Activated naive CD4-positive, alpha-beta T cell treated with anti-CD3 and anti-CD28 coated beads, Interleukin-2, amount 10 ng/mL, durations not matched to agents 7 days and 5 days (primary cell): ENCODE data around the gene USH2A.

ENCODE experiments used
- CTCF ChIA-PET: fragments of 350-600 bp; sonication (Branson Sonifier 250); formaldehyde crosslinking; loops from one replicate; lab custom pipeline; 2021; ENCODE audit warnings: antibody characterized with exemption; lab: Charles Lee
- DNase-seq: peaks from one replicate; pipeline ENCODE4 v3.0.0-alpha.2; 2020
- H3K27ac Mint-ChIP-seq: one replicate; pipeline ENCODE4 v1.8.0; 2021; ENCODE audit warnings: mild to moderate bottlenecking, moderate library complexity, mixed read lengths
- H3K27me3 Mint-ChIP-seq: one replicate; pipeline ENCODE4 v1.8.0; 2021; ENCODE audit warnings: mild to moderate bottlenecking, mixed read lengths
- H3K36me3 Mint-ChIP-seq: one replicate; pipeline ENCODE4 v1.8.0; 2021; ENCODE audit warnings: mixed read lengths
- H3K4me1 Mint-ChIP-seq: one replicate; pipeline ENCODE4 v1.8.0; 2021; ENCODE audit warnings: mixed read lengths
- H3K4me3 Mint-ChIP-seq: one replicate; pipeline ENCODE4 v1.8.0; 2021; ENCODE audit warnings: mild to moderate bottlenecking, moderate library complexity, mixed read lengths
- H3K9me3 Mint-ChIP-seq: one replicate; pipeline ENCODE4 v1.8.0; 2021; ENCODE audit warnings: mixed read lengths

The USH2A gene

GRCh38 chr1:216433175-216433574 lies 9.9 kb upstream of the USH2A start:
- DNase-seq, result no peak
- Mint-ChIP-seq H3K4me1 (no peaks in the 10 kb centered on the region), H3K27ac (no peak overlapping the region), H3K36me3 (no peaks in the 10 kb centered on the region), H3K27me3 (no peaks in the 10 kb centered on the region), H3K4me3 (no peak overlapping the region), H3K9me3 (peaks cover 1% of the 10 kb centered on the region)
- CTCF ChIA-PET, result no interaction called here

DNA sequence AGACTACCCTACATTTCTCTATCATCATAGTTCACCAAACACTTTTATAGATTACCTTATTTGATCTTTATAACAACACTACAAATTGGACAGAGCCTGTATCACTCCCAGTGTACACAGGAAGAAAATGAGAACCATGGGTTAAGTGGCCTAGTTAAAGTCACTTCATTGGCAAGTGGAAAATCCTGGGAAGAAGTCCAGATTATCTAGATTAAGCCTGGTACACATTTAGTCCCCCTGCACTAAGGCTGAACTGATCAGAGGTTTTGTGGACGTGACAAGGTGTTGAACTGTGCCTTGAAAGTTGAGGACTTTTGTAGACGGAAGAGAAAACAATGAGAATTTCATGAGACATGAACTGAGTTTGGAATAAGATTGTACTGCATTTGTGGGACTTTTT lies 7.5 kb upstream of the USH2A start:
- CTCF ChIA-PET, result no interaction called here
- DNase-seq, result no peak
- no peaks in the 10 kb centered on the region for H3K4me1 Mint-ChIP-seq
- no peaks in the 10 kb centered on the region for H3K36me3 Mint-ChIP-seq
- no peak overlapping the region for H3K4me3 Mint-ChIP-seq
- peaks cover 3% of the 10 kb centered on the region for H3K9me3 Mint-ChIP-seq
- no peak overlapping the region for H3K27ac Mint-ChIP-seq
- H3K27me3 Mint-ChIP-seq, result no peaks in the 10 kb centered on the region

GRCh38 chr1:216425577-216425976 lies 2.3 kb upstream of the USH2A start:
- no peaks in the 10 kb centered on the region for H3K27me3 Mint-ChIP-seq
- H3K9me3 Mint-ChIP-seq, result peaks cover 3% of the 10 kb centered on the region
- DNase-seq, result no peak
- CTCF ChIA-PET, result no interaction called here
- no peak overlapping the region for H3K4me3 Mint-ChIP-seq
- no peaks in the 10 kb centered on the region for H3K36me3 Mint-ChIP-seq
- no peak overlapping the region for H3K27ac Mint-ChIP-seq
- H3K4me1 Mint-ChIP-seq, result no peaks in the 10 kb centered on the region

DNA sequence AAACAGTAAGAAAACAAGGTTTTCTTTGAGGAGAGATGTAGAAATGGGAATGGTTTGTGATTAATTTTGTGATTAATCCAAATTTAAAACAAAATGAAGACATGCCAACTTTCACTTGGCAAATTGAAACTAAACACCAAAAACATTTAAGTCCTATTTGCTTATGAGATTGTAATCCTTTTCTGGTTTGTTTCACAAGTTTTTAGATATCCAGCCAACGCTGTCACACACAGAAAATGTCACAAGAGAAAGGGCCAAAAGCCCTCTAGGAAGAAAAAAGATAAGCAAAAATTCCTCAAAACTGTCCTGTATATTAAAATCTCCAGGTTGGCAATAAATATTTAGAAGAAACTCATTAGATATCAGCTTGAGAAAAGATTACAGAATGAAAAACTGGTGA lies 2.5 kb downstream of the USH2A start:
- Mint-ChIP-seq H3K27me3 (no peaks in the 10 kb centered on the region), H3K4me3 (no peak overlapping the region), H3K9me3 (no peaks in the 10 kb centered on the region), H3K27ac (no peak overlapping the region), H3K36me3 (no peaks in the 10 kb centered on the region), H3K4me1 (no peaks in the 10 kb centered on the region)
- CTCF ChIA-PET, result interaction anchor here (1.2 kb wide), 1 partner anchor 18 kb away, joined by 3 read pairs; no protein-coding TSS in a partner anchor
- no peak for DNase-seq

DNA sequence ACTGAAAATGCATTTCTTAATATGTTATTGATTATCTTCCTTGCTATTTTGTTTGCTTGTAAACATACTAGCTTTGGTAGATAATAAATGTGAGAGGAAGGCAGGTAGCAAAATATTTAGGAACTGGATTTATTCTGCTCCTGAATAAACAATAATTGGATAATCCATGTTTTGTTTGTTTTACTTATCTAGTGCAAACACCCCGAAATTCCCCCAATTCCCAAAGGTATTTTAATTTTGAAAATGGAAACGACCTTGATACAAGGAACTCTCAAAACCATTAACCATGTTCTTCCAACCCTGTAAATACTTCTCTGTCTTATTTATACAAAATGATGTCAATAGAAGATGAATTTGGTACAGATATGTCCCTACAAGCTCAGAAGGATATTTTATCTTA lies 3.0 kb downstream of the USH2A start:
- no peaks in the 10 kb centered on the region for H3K27me3 Mint-ChIP-seq
- no peaks in the 10 kb centered on the region for H3K36me3 Mint-ChIP-seq
- no peak overlapping the region for H3K27ac Mint-ChIP-seq
- H3K9me3 Mint-ChIP-seq, result no peaks in the 10 kb centered on the region
- no peak for DNase-seq
- CTCF ChIA-PET, result no interaction called here
- H3K4me3 Mint-ChIP-seq, result no peak overlapping the region
- no peaks in the 10 kb centered on the region for H3K4me1 Mint-ChIP-seq

DNA sequence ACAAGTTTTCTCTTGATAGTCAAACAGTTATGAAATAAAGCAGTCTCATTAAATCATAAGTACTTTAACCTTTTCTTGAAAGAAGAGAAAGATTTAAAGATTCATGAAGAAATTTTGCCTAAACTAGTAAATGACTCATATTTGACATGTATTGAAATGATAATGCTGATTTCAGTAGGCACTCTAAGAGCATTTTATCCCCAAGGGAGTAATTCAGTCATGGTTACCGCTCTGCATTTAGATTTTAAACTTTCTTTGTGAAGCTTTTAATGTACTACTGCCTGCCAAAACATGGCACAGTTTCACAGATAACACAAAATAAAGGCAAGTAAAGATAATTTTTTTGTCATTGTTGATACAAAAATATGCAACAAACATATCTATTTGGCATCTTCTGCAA lies 6.8 kb downstream of the USH2A start:
- H3K9me3 Mint-ChIP-seq, result no peaks in the 10 kb centered on the region
- no peak overlapping the region for H3K27ac Mint-ChIP-seq
- H3K4me3 Mint-ChIP-seq, result no peak overlapping the region
- no peak for DNase-seq
- CTCF ChIA-PET, result no interaction called here
- H3K27me3 Mint-ChIP-seq, result no peaks in the 10 kb centered on the region
- H3K4me1 Mint-ChIP-seq, result no peaks in the 10 kb centered on the region
- H3K36me3 Mint-ChIP-seq, result no peaks in the 10 kb centered on the region

DNA sequence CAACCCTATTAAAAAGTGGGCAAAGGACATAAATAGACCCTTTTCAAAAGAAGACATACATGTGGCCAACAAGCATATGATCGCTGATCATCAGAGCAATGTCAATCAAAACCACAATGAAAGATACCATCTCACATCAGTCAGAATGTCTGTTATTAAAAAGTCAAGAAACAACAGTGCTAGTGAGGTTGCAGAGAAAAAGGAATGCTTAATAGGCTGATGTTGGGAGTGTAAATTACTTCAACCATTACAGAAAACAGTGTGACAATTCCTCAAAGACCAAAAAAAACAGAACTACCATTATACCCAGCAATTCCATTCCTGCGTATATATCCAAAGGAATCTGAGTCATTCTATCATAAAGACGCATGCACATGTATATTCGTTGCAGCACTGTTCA lies 13.2 kb downstream of the USH2A start:
- H3K4me1 Mint-ChIP-seq, result no peaks in the 10 kb centered on the region
- no peaks in the 10 kb centered on the region for H3K27me3 Mint-ChIP-seq
- H3K4me3 Mint-ChIP-seq, result no peak overlapping the region
- no peaks in the 10 kb centered on the region for H3K36me3 Mint-ChIP-seq
- no peak overlapping the region for H3K27ac Mint-ChIP-seq
- no peaks in the 10 kb centered on the region for H3K9me3 Mint-ChIP-seq
- CTCF ChIA-PET, result no interaction called here
- no peak for DNase-seq

- H3K4me1 Mint-ChIP-seq, result no peaks in the 10 kb centered on the region
- no peak overlapping the region for H3K4me3 Mint-ChIP-seq
- H3K9me3 Mint-ChIP-seq, result peaks cover 2% of the 10 kb centered on the region
- no peak for DNase-seq
- H3K36me3 Mint-ChIP-seq, result no peaks in the 10 kb centered on the region
- CTCF ChIA-PET, result no interaction called here
- H3K27ac Mint-ChIP-seq, result no peak overlapping the region
- H3K27me3 Mint-ChIP-seq, result no peaks in the 10 kb centered on the region
These were observed 32.3 kb downstream of the USH2A start for GRCh38 chr1:216390956-216391355.

GRCh38 chr1:216389774-216390173 lies 33.5 kb downstream of the USH2A start:
- DNase-seq, result no peak
- no peak overlapping the region for H3K27ac Mint-ChIP-seq

GRCh38 chr1:216388558-216388957 lies 34.7 kb downstream of the USH2A start:
- Mint-ChIP-seq H3K27me3 (no peaks in the 10 kb centered on the region), H3K36me3 (no peaks in the 10 kb centered on the region), H3K4me3 (no peak overlapping the region), H3K9me3 (peaks cover 2% of the 10 kb centered on the region), H3K4me1 (no peaks in the 10 kb centered on the region), H3K27ac (no peak overlapping the region)
- DNase-seq, result no peak
- CTCF ChIA-PET, result no interaction called here

More at GRCh38 chr1:216389774-216390173, 33.5 kb downstream of the USH2A start:
- H3K27me3 Mint-ChIP-seq, result no peaks in the 10 kb centered on the region
- H3K36me3 Mint-ChIP-seq, result no peaks in the 10 kb centered on the region
- H3K9me3 Mint-ChIP-seq, result peaks cover 2% of the 10 kb centered on the region
- H3K4me1 Mint-ChIP-seq, result no peaks in the 10 kb centered on the region
- no peak overlapping the region for H3K4me3 Mint-ChIP-seq
- CTCF ChIA-PET, result no interaction called here

DNA sequence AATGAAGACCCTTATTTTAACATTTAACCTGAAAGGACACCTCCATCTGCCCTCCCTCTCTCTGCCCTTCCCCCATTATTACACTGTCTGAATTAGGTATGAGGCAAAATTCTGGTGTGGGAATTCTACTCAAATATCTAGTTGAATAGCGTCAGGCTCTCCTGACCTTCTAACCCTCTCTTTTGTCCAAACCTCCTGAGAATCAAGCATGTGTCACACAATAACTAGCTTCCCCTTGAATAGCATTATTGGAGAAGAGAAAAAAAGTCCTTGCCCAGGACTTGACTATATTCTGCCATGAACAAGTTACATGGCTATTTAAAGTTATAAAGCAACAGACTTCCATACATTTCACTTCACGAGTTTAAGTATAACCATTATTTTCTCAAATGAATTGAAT lies 35.5 kb downstream of the USH2A start:
- H3K4me1 Mint-ChIP-seq, result no peaks in the 10 kb centered on the region
- H3K27ac Mint-ChIP-seq, result no peak overlapping the region
- peaks cover 2% of the 10 kb centered on the region for H3K9me3 Mint-ChIP-seq
- CTCF ChIA-PET, result no interaction called here
- no peaks in the 10 kb centered on the region for H3K27me3 Mint-ChIP-seq
- H3K4me3 Mint-ChIP-seq, result no peak overlapping the region
- no peaks in the 10 kb centered on the region for H3K36me3 Mint-ChIP-seq
- no peak for DNase-seq

DNA sequence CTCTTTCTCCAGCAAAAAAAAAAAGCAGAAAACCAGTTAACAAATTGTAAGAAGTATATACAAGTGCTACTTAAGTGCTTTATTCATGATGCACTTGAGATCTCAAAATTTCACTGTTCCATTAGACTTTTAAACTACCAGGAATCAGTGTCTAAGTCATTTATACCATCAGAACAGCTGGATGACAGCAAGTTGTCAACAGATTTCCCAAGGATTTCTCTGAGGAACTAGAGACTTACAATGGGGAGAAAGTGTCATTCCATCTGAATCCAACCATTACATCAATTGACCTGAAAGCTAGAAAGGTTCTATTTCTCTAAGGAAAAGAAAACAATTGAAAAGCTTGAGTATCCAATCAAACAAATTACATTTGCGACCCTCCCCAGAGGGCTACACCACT lies 43.8 kb downstream of the USH2A start:
- peaks cover 3% of the 10 kb centered on the region for H3K9me3 Mint-ChIP-seq
- no peak overlapping the region for H3K4me3 Mint-ChIP-seq

DNA sequence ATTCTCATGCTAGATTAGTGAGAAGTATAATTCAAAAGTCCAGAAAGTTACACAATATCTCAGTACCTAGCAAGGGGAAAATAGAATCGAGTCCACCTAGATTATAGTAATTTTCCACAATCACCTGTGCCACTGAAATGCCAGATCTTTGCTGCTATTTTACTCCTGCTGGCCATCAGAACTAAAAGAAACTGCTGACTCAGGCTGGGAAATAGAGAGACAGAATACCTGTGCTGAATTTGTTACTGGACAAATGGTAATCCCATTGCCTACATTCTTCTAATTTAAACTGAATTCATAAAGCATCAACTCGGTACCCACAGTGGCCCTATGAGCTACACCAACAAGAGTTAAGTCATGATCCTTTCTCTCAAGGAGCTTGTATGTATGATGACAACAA lies 55.0 kb downstream of the USH2A start:
- Mint-ChIP-seq H3K4me1 (no peaks in the 10 kb centered on the region), H3K27ac (no peak overlapping the region), H3K36me3 (no peaks in the 10 kb centered on the region), H3K27me3 (no peaks in the 10 kb centered on the region), H3K4me3 (no peak overlapping the region), H3K9me3 (peaks cover 11% of the 10 kb centered on the region)
- CTCF ChIA-PET, result no interaction called here
- DNase-seq, result no peak

More for the DNA sequence above, 43.8 kb downstream of the USH2A start:
- Mint-ChIP-seq H3K27ac (no peak overlapping the region), H3K27me3 (no peaks in the 10 kb centered on the region), H3K4me1 (no peaks in the 10 kb centered on the region), H3K36me3 (no peaks in the 10 kb centered on the region)
- DNase-seq, result no peak
- CTCF ChIA-PET, result no interaction called here

GRCh38 chr1:216366979-216367378 lies 56.3 kb downstream of the USH2A start:
- CTCF ChIA-PET, result no interaction called here
- DNase-seq, result no peak
- H3K36me3 Mint-ChIP-seq, result no peaks in the 10 kb centered on the region
- no peak overlapping the region for H3K4me3 Mint-ChIP-seq
- H3K27ac Mint-ChIP-seq, result no peak overlapping the region
- H3K27me3 Mint-ChIP-seq, result no peaks in the 10 kb centered on the region
- no peaks in the 10 kb centered on the region for H3K4me1 Mint-ChIP-seq
- H3K9me3 Mint-ChIP-seq, result peaks cover 6% of the 10 kb centered on the region

DNA sequence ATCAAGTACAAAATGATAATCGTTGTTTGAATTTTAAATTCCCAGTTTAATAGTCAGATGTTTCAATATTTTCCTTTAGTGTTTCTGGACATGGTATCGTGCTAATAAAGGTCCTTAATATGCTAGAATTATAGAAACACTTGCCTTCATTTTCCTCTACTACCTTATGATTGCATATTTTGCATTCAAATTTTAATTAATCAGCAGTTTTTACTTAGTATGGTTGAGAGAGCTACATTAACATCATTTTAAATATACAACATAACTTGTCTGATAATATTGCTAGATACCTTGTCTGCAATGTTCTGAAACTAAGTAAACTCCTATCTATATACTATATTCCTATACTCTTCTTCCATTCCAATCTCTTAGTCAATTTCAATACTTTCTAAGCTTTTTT lies 66.3 kb downstream of the USH2A start:
- Mint-ChIP-seq H3K27ac (no peak overlapping the region), H3K36me3 (no peaks in the 10 kb centered on the region), H3K9me3 (peaks cover 2% of the 10 kb centered on the region), H3K4me1 (no peaks in the 10 kb centered on the region), H3K4me3 (no peak overlapping the region), H3K27me3 (no peaks in the 10 kb centered on the region)
- no peak for DNase-seq
- CTCF ChIA-PET, result no interaction called here

DNA sequence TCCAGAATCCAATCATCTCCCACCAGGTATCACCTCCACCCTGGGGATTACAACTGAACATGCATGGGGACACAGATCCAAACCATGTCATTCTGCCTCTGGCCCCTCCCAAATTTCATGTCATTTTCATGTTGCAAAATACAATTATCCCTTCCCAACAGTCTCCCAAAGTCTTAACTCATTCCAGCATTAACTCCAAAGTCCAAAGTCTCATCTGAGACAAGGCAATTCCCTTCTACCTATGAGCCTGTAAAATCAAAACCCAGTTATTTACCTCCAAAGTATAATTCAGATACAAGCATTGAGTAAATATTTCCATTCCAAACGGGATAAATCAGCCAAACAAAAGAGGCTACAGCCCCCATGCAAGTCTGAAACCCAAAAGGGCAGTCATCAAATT lies 73.1 kb downstream of the USH2A start:
- H3K27ac Mint-ChIP-seq, result no peak overlapping the region
- H3K36me3 Mint-ChIP-seq, result no peaks in the 10 kb centered on the region
- no peaks in the 10 kb centered on the region for H3K27me3 Mint-ChIP-seq
- CTCF ChIA-PET, result no interaction called here
- no peaks in the 10 kb centered on the region for H3K4me1 Mint-ChIP-seq
- no peak overlapping the region for H3K4me3 Mint-ChIP-seq
- H3K9me3 Mint-ChIP-seq, result peaks cover 8% of the 10 kb centered on the region
- DNase-seq, result no peak
